KG1 (cell line): ENCODE data around the gene KHDC1.
"Not testable (repeated sequence)": the region's sequence is repeated elsewhere in the genome, so short reads cannot be mapped to it uniquely, and the experiment has no call there.

Source experiments
- DNase-seq: peaks from one replicate; lab custom pipeline; 2025; lab: John Stamatoyannopoulos, UW

Gene KHDC1

DNA sequence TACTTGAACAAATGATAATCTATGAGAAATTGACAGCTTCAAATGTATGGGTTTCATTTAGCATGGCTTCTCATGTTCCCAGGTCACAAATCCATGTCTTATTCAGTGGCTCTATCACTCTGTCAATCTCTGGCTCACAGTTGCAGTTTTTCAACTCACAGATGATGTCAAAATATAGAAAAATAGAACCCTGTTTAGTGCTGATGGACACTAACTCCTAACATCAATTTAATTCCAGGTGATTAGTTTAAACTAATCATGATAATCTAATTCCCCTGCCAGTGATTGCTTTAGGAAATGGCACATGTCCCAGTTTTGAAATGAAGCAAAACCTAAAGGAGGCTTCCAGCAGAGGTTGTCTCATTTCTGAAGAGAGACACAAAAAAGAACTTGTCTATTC, 13.0 kb downstream of the KHDC1 start:
- no peak for DNase-seq

DNA sequence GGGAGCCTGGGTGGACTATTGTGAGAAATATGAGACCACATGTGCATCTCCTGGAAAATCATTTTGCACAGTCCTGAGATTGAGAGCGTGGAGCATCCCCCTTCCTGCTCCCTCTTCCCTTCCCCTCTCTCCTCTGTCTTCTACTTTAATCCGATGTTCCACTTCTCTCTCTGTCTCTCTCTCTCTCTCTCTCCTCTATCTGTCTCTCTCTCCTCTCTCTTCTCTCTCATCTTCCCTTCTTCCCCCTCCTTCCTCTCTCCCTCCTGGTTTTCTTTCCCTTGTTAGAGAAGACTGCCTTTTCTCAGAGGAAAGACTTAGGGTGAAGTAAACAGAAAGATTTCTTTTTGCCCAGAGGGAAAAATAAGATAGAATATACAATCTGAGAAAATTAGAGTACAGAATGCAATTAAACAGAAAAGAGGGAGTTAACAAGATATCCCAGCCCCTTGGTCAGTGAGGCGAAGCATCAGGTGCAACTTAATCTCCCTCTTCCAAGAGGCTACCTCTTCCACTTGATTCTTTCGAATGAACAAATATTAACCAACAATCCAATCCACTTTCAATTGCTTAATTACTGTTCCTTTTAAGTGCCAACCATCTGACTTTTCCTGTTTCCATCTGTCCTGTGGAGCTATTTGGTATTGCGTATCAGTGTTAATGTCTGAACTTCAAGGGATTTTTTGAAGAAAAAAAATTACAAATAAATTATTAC, 14.6 kb downstream of the KHDC1 start:
- DNase-seq: no peak

DNA sequence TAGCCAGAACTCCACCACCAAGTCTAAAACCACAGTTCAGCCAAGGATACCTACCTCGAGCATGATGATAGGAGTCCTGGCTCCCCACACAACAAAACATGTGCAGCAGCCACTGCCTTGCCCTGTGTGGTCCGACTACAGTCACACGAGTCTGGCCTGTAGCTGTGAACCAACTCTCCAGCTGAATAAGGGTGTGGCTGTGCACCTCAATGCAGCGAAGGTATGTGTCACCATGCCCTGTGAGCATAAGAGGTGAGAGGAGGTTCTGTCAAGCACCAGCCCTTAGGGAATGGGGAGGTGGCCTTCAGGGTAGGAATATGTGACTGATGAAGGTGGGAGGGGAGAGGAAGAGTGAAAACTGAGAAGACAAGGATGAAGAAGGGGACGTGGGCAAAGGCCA, 21.0 kb downstream of the KHDC1 start:
- no peak for DNase-seq

DNA sequence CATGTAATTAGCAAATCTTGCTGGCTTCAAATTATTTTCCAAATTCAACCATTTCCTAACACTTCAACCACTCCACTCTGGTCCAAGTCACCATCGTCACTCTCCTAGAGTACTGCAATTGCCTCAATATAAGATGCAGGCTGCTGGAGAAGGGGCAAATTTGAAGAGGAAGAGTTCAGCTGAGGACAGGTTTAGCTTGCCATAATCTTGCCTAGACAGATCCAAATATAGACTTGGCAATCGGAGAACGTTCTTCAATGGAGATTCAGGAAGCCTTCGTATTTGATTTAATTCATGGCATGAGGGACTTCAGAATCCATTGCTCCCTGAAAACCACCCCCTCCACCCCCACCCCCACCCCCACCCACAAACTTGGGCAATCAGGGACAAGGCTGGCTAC, 22.3 kb downstream of the KHDC1 start:
- no peak for DNase-seq

DNA sequence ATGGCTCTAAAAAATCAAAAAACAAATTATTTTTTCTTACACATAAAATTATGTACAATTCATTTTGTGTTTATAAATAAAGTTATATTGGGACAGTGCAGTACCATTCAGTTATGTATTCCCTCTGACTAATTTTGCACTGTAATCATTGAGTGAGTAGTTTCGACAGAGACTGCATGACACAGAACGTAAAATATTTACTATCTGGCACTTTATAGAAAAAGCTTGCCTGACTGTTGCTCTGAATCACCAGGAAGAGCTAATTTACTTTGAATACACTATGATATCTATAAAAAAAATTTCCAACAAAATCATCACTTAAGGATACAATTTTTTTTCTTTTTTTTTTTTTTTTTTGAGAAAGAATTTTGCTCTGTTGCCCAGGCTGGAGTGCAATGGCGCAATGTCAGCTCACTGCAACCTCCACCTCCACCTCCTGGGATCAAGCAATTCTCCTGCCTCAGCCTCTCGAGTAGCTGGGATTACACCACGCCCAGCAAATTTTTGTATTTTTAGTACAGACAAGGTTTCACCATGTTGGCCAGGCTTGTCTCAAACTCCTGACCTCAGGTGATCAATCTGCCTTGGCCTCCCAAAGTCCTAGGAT, 26.7 kb downstream of the KHDC1 start:
- no peak for DNase-seq

DNA sequence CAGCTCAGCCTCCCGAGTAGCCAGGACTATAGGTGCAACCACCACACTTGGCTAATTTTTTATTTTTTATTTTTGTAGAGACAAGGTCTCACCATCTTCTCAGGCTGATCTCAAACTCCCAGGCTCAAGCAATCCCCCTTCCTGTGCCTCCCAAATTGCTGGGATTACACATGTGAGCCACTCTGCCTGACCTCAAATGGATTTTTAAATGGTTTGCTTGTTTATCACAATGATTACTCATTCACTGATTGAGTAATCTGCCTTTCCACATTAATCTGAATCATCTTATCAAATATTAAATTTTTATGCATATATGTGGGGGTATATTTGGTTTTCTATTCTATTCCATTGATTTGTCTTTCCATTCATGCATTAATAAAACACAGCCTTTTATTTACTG, 28.3 kb downstream of the KHDC1 start:
- no peak for DNase-seq

DNA sequence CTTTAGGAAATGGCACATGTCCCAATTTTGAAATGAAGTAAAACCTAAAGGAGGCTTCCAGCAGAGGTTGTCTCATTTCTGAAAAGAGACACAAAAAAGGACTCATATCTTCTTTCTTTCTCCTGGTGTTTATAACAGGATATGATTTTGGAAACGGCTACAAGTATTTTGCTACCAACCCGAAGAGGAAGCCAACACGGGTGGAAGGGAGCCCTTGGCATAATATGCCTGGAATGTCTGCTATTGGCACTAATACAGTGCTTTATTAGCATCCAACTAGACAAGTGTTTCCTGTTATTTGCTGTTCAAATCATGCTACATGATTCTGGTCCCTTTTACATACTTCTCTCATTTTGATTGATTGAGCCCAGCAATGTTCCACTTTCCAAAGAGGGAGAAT, 29.0 kb downstream of the KHDC1 start:
- DNase-seq: not testable (repeated sequence)

DNA sequence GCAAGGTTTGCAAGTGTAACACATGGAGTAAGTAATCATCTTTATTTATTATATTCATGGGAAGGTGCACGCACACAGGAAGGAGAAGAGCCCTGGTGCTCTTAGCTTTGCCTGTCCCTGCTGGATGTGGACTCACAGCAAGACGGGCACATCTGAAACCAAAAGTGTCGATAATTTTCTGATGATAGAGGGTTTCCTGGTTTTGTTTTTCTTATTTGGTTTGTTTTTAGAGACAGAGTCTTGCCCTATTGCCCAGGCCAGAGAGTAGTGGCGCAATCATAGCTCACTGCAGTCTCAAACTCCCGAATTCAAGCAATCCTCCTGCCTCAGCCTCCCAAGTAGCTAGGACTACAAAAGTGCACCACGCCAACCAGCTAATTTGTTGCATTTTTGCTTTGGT, 29.9 kb downstream of the KHDC1 start:
- no peak for DNase-seq

DNA sequence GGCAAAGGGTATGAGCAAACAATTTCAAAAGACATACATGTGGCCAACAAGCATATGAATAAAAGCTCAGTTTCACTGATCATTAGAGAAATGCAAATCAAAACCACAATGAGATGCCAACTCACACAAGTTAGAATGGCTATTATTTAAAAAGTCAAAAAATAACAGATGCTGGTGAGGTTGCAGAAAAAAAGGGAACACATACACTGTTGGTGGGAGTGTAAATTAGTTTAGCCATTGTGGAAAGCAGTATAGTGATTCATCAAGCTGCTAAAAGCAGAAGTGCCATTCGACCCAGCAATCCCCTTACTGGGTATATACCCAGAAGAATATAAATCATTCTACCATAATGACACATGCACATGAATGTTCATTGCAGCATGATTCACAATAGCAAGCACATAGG, 31.0 kb downstream of the KHDC1 start:
- no peak for DNase-seq

DNA sequence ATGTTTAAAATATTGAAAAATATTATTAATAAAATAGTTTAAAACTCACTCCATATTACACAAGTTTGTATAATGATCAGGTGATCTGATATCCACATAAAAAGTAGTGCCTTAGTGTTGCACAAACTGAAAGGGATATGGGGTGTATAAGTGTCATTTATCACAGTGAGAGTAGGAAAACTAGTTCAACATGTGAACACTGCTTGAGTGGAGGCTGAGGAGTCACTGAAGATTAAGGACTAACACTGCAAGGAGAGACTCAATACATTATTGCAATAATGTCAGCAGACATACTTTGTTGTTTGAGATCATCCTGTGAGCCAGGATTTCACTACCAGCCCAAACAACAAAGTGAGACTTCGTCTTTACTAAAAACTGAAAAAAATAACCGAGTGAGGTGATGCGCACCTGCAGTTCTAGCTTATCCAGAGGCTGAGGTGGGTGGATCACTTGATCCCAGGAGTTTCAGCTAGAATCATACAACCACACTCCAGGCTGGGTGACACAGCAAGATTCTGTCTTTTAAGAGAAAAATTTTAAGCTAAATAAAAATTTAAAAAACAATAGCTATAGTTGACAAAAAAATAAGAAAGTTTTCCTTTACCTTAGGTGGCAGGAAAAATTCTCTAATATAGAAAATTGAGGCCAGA, 35.3 kb downstream of the KHDC1 start:
- DNase-seq: no peak

DNA sequence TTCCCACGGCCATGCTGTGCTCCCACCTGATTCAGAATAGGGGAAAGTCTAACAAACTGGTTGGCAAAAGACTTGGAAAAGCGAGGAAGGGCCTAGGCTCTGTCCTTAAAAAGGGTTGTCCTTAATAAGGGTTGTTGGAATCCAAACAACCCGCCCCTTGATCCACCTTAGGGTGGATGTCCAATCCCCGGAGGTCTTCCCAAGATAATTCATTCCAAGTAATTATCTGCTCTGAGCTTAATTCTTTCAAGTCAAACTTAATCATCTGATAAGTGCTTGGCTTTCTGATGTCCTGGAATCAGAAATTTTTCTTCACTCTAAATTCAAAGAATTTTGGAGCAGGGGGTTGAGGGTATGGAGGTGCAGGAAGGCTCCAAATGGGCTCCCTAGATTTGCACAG, 37.6 kb downstream of the KHDC1 start, which contains the start of gene KHDC1L:
Gene KHDC1L, minus strand, starts transcription at position 101 of the 400 bp plus-strand sequence. Its CDS starts 88 bp downstream, at position 13.
- DNase-seq: no peak

DNA sequence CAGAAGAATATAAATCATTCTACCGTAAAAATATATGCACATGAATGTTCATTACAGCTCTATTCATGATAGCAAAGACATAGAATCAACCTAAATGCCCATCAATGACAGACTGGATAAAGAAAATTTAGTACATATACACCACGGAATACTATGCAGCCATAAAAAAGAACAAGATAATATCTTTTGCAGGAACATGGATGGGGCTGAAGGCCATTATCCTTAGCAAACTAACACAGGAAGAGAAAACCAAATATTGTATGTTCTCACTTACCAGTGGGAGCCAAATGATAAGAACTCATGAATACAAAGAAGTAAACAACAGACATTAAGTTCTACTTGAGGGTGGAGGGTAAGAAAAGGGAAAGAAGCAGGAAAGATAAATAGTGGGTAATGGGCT, 46.1 kb downstream of the KHDC1 start:
- no peak for DNase-seq

DNA sequence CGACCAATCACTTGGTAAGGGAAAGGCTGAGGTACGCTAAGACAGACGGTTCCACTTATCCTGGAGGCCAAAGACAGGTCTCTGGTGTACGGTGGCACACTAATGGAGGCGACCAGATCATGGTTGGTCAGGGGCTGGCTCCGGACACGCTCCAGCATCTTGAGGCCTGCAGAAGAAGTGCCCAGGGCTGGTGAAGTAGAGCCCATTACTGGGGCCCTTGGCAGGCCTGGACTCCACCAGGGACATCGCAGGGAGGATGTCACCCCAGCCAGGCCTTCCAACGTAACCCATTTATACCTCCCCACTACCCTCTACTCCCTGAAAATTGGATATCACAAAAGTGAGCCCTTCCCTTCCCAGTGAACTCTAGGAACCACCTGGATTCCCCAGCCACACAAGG, 53.9 kb downstream of the KHDC1 start:
- DNase-seq: no peak

DNA sequence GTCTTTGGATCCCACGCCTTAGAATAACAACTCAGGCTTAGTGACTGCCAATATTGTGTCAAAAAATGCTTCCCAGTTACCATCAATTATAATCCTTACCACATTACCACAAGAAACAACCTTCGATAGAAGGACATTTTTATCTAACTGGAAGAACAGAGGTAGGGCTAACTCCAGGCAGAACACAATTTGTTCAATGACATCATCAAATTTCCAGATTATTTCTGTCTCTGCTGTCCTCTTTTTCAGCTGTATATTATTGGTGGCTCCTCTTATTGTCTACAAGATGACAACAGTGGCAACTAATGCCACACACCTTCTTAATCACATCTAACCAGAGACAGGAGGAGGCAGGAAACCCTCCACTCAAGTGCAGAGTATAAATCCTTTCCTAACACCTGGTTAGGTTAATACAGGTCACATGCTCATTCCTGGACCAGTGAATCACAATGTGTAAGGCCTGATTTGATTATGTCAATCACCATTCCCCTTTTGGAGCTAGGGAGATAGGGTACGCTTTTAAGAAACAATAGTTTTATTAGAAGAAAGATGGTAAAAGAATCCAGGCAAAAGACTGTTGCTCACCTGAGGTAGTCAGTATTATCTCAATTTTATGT, 55.7 kb downstream of the KHDC1 start:
- no peak for DNase-seq

DNA sequence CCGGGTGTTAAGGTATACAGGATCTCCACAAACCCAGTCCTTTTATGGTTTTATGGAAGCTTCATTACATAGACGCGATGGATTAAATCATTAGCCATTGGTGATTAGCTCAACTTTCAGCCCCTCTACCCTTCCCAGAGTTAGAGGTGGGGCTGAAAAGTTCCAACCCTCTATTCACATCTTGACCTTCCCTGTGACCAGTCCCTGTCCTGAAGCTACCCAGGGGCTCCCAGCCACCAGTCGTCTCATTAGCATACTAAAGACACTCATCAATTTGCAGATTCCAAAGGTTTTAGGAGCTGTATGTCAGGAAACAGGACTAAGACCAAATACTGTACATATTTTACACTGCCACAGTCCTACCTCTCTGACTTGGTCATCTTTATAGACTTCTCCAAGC, 58.7 kb downstream of the KHDC1 start:
- DNase-seq: no peak

DNA sequence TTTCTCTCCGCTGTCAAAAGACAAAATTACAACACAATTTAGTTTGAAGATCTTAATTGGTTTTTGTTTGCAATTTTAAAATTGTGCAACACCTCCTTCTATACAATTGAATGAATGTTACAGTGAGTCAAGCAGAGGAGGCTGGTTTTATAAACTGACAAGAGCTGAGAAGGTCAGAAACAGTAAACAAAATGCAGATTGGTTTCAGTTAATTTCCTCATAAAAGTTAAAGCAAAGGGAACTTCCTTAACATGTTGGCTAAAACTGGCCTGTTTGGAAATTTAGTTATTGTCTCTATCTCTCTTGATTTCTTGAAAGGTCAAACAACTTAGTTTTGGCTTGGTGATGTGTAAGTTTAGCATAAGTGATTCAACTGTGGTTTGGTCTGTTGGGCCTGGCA, 59.9 kb downstream of the KHDC1 start:
- DNase-seq: no peak

DNA sequence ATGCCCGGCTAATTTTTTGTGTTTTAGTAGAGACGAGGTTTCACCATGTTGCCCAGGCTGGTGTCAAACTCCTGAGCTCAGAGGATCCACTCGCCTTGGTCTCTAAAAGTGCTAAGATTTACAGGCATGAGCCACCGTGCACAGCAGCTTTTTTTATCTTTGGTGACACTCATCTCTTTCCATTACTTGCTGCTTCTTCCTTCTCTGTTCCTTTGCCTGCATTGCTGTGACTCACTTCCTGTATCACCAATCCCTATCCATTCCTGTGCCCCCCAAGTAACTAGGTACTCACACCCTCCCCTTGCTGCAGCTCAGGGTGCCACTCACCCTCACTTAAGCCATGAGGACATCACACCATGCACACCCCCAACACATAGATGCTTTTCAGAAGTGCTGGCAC, 62.3 kb downstream of the KHDC1 start:
- no peak for DNase-seq

DNA sequence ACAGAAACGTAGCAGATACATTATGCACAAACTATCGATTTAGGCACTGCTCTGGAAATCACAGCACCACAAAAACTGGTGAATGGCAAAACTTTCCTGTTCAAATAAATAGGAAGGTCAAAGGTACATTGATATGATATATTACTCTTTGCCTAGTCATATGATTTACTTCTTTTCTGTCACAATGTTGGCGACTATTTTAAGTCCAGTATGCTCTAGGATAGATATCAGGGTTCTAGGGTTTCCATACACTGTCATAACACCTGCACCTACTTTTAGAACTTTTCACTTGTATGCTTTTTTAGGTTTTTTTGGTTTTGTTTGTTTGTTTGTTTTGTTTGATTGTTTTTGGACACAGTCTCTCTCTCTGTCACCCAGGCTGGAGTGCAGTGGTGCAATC, 62.7 kb downstream of the KHDC1 start:
- no peak for DNase-seq

DNA sequence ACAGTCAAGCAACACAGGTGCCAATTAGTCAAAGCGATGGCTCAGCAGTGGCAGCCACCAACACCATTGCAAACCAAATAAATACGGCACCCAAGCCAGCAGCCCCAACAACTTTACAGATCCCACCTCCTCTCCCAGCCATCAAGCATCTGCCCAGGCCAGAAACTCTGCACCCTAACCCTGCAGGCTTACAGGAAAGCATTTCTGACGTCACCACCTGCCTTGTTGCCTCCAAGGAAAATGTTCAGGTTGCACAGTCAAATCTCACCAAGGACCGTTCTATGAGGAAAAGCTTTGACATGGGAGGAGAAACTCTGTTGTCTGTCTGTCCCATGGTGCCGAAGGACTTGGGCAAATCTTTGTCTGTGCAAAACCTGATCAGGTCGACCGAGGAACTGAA, 68.3 kb downstream of the KHDC1 start:
- DNase-seq: no peak

DNA sequence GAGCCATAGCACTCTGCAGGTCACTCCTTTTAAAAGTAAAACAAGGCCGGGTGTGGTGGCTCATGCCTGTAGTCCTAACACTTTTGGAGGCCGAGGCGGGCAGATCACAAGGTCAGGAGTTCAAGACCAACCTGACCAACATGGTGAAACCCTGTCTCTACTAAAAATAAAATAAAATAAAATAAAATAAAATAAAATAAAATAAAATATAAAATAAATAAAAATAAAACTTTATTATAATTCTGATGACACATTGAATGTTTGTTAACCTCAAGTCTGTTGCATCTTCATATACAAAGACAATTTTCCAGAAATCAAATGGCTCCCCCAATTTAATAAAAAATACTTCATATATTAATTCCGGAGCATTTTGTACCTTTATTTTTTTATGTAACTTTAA, 69.7 kb downstream of the KHDC1 start:
- not testable (repeated sequence) for DNase-seq
